GM19455 (cell line): ENCODE data around the gene ETDA.
"Not testable (repeated sequence)": the region's sequence is repeated elsewhere in the genome, so short reads cannot be mapped to it uniquely, and the experiment has no call there.

ENCODE experiments used
- ATAC-seq: cut with Tn5 transposase; IDR thresholded peaks from one replicate; pipeline ENCODE4 v1.9.1; 2021; ENCODE audit not compliant: unreplicated experiment

The ETDA gene

GRCh38 chrX:135252011-135252518 lies at the start of gene ETDA:
TSS of gene ETDA (plus strand) at chrX:135252061. CDS start at chrX:135253277, 1,216 bp downstream.
- not testable (repeated sequence) for ATAC-seq

GRCh38 chrX:135206427-135206826 lies 45.4 kb upstream of the ETDA start:
- not testable (repeated sequence) for ATAC-seq

GRCh38 chrX:135213200-135213844 lies 38.5 kb upstream of the ETDA start:
- no peak for ATAC-seq

GRCh38 chrX:135245989-135246388 lies 5.9 kb upstream of the ETDA start:
- ATAC-seq: not testable (repeated sequence)

- not testable (repeated sequence) for ATAC-seq
Observed at GRCh38 chrX:135256087-135256684, 4.3 kb downstream of the ETDA start.

- ATAC-seq: no peak
Observed at GRCh38 chrX:135256923-135257322, 5.1 kb downstream of the ETDA start.

GRCh38 chrX:135257469-135257868 lies 5.6 kb downstream of the ETDA start:
- ATAC-seq: no peak

- ATAC-seq: not testable (repeated sequence)
Observed at GRCh38 chrX:135260976-135261375, 9.1 kb downstream of the ETDA start.

GRCh38 chrX:135263376-135263775 lies 11.5 kb downstream of the ETDA start:
- ATAC-seq: not testable (repeated sequence)

DNA sequence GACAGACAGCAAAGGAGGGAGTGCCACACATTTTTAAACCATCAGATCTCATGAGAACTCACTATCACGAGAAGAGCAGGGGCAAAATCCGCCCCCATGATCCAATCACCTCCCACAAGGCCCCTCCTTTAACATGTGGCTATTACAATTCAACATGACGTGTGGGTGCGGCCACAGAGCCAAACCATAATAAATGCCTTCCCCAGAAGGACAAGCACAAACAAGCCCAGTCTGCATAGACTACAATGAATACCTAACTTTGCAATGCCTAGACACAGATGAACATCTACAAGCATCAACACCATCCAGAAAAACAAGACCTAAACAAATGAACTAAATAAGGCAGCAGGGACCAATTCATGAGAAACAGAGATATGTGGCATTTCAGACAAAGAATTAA lies 12.3 kb downstream of the ETDA start:
- ATAC-seq: no peak

DNA sequence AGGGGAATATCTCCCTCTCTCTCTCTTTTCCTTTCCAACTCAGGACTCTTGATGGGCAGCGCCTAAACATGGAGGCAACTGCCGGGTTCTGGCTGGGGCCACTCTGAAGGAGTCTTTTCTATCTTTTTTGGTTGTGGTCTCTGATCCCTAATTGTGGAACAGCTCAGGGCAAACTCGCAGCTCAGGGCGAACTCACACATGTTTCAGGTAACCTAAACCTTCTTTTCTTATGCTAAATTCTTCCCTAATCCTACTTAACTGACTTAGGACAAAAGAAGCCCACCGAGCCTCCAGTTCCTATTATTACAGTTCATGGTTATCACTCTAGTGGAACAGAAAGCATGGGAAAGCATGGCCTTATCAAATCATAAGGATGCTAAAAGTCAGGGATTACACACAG lies 21.3 kb downstream of the ETDA start:
- ATAC-seq: no peak

DNA sequence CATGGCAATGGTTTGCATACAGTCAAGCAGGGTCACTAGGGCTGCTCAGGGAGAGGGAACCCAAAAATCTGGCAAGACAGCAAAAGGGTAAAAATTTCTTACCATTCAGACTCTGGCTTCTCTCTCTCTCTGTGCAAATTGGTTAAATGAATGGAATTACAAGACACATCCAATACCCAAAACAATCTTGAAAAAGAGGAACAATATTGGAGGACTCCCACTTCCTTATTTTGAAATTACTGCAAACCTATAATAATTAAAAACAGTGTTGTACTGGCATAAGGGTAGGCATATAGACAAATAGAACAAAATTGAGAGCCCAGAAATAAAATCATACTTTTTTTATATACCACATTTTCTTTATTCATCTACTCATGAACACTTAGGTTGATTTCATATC lies 24.1 kb downstream of the ETDA start:
- no peak for ATAC-seq

DNA sequence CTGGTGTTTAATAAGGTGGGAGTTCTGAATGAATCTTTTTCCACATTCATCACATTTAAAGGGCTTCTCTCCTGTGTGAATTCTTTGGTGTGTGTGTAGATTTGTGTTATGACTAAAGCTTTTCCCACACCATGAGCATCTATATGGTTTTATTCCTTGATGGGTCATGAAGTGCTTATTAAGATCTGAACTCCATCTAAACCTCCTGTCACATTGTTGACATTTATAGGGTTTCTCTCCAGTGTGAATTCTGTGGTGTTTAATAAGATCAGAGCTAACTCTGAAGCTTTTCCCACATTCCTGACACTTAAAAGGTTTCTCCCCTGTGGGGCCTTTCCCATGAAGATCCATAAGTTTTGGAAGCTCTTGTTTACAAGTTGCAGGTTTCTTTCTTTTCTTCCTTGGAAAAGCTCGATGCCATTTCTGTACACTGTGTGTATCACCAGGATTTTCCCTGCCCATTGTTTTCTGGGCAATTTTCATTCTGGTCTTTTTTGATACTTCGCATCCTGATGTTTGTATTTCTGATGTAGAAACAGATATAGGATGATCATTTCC lies 35.5 kb downstream of the ETDA start:
- ATAC-seq: no peak

- peak; percentile 100 for ATAC-seq
Observed at GRCh38 chrX:135295238-135295943, 43.5 kb downstream of the ETDA start.

- peak; percentile 68 for ATAC-seq
Observed at GRCh38 chrX:135295944-135296305, 44.1 kb downstream of the ETDA start.

DNA sequence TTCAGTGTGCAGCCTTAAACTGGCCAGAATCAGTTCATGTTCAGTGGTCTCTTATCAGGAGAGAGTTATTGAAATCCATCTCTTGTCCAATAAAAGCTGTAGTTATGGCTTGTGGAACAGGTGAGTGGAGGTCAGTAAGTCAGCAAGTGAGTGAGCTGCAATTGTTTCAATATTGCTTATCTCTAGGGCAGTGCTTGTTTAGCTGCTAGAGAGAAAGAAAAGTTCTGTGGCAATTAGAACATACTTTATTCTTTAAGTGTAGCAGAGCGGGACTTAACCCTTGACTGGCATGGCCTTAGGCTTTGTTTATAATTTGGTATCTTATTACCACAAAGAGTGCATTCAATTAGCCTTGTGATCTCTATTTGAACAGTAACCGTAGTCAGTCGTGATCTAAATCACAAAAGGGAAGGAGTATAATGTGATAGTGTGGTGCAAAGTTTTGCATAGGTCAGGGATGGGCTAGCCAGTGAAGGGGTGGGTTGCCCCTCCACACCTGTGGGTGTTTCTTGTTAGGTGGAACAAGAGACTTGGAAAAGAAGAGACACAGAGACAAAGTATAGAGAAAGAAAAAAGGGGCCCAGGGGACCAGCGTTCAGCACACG lies 50.5 kb downstream of the ETDA start:
- no peak for ATAC-seq
